Islet precursor cell (in vitro differentiated cells): ENCODE data around the gene ITGA8.

Source experiments
- DNase-seq: peaks from one replicate; pipeline ENCODE4 v3.0.0-alpha.2; 2018

Gene ITGA8

GRCh38 chr10:15730341-15730740, 10.6 kb upstream of the ITGA8 start:
- no peak for DNase-seq

DNA sequence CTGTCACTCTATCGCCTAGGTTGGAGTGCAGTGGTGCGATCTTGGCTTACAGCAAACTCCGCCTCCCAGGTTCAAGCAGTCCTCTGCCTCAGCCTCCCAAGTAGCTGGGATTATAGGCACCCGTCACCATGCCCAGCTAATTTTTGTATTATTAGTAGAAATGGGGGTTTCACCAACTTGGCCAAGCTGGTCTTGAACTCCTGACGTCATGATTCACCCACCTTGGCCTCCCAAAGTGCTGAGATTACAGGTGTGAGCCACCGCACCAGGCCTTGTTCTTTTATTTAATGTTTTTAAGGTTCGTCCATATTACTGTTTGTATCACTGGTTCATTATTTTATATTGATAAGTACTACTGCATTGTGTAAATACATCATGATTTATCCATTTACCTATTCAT, 10.2 kb upstream of the ITGA8 start:
- DNase-seq: no peak

- DNase-seq: no peak
These were observed 6.3 kb upstream of the ITGA8 start for GRCh38 chr10:15726042-15726441.

DNA sequence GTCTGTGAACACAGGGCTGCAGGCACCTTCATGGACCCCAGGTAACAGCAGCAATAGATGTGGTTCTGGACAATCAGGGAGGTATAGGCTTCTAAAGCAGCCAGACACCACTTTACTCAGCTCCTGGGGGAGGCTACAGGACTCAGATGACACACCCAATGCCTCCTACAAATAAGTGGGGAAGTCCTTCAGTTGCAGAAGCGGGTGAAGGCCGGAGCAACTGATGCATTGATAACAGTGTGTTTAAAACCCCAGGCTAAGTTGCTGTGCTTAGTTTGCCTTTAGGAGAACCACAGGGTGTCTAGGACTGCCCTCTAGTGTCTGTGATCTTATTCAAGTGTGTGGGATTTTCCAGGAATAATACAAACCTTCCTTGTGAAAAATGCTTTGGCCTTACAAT, 5.9 kb upstream of the ITGA8 start:
- DNase-seq: peak; percentile 87

- no peak for DNase-seq
These were observed 5.0 kb upstream of the ITGA8 start for GRCh38 chr10:15724683-15725082.

- DNase-seq: no peak
These were observed 4.1 kb upstream of the ITGA8 start for GRCh38 chr10:15723803-15724202.

DNA sequence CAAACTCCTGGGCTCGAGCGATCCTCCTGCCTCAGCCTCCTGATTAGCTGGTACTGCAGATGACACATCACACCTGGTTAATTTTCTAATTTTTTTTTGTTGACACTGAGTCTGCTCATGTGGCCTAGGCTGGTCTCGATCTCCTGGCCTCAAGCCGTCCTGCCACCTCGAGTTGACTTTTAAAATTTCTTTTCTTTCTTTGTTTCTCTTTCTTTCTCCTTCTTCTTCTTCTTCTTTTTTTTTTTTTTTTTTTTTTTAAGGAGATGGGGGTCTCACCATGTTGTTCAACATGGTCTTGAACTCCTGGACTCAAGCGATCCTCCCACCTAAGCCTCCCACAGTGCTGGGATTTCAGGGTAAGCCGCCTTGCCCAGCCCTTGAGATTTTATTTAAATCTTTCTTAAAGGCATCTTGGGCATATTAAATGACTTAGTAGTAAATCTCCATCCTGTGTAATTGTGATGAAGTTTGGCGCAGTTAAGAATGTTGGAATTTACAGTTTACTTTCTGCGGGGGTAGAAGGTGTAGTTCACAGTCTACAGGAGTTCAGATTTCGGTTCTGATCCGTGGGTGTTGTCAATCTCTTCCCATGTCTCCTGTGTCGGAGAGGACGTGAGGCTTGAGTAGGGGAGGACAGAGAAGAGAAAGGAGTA, 1.0 kb upstream of the ITGA8 start:
- DNase-seq: no peak

- peak; percentile 73 for DNase-seq
These were observed 448 bp downstream of the ITGA8 start for GRCh38 chr10:15719049-15719898.

- DNase-seq: peak; percentile 54
These were observed 1.1 kb downstream of the ITGA8 start for GRCh38 chr10:15718694-15719048.

- DNase-seq: peak; percentile 63
These were observed 4.0 kb downstream of the ITGA8 start for GRCh38 chr10:15715619-15716227.

- no peak for DNase-seq
These were observed 4.9 kb downstream of the ITGA8 start for GRCh38 chr10:15714847-15715246.

GRCh38 chr10:15712883-15713282, 6.8 kb downstream of the ITGA8 start:
- DNase-seq: no peak

DNA sequence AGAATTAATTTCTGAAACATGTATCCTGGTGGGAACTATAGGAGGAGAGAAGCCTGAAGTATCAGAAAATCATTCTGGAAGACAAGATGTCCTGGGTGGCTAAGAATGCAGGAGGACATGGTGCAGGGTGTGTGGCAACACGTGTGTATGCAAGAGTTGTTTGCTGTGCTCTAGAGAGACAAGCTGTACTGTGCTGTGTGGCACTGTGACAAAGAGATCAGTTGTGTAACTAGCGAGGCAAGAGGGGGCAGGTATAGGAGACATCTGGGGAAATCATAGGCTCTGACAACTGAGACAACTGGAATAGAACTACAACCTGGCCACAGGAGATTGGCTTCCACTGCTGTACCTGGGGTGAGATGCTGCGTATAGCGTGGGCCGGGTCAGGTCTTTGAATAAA, 9.3 kb downstream of the ITGA8 start:
- DNase-seq: no peak

- no peak for DNase-seq
These were observed 14.4 kb downstream of the ITGA8 start for GRCh38 chr10:15705298-15705697.

DNA sequence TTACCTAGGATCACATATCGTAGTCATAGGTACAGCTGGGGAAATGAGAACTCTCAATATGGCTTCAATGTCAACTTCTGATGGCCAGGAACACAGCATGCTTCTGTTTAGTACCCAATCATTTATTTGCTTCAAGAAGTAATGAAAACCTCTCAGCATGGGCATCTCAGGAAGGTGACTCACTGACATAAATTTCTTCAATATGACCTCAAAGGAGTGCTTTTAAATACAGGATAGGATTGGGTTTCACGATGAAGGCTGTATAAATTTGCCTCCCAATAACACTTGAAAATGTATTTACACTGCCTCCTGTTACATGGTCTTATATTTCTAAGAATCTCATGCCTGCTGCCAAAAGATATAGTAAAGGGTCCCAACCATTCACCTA, 15.1 kb downstream of the ITGA8 start:
- no peak for DNase-seq

- no peak for DNase-seq
These were observed 15.7 kb downstream of the ITGA8 start for GRCh38 chr10:15703944-15704580.

- no peak for DNase-seq
These were observed 16.4 kb downstream of the ITGA8 start for GRCh38 chr10:15703151-15703880.

DNA sequence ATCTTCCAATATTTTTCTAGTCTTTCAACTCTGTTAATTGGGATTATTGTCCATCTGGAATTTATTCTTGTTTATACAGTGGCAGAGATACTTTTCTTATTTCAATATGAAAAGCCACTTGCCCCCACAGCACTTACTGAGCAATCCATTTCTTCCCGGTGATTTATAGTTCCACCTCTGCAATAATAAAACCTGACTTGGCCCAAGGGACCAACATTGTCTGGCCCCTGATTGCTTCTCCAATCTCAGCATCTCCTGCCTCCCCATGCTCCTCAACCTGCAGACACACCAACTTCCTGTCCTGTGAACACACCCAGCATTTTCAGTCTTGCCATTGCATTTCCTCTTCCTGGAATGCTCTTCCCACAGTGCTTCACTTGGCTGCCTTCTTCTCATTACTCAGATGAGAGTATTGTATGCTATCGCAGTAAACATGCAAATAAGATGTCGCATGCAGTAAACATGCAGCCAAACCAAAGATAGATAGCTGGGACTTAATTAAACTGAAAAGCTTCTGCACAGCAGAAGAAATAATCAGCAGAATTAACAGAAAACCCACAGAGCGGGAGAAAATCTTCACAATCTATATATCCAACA, 19.5 kb downstream of the ITGA8 start:
- no peak for DNase-seq

- DNase-seq: no peak
These were observed 23.9 kb downstream of the ITGA8 start for GRCh38 chr10:15695852-15696251.

- DNase-seq: no peak
These were observed 29.7 kb downstream of the ITGA8 start for GRCh38 chr10:15690031-15690430.

- no peak for DNase-seq
These were observed 35.0 kb downstream of the ITGA8 start for GRCh38 chr10:15684768-15685167.

GRCh38 chr10:15681076-15681475, 38.6 kb downstream of the ITGA8 start:
- DNase-seq: no peak

GRCh38 chr10:15678851-15679250, 40.9 kb downstream of the ITGA8 start:
- DNase-seq: no peak
